Activated CD8-positive, alpha-beta memory T cell treated with anti-CD3 and anti-CD28 coated beads, Interleukin-2, amount 50 U/mL, for 1 hour (primary cell): Measurements from ENCODE around the gene IL10.
A peak's percentile ranks its signal among the peaks of the same experiment; 100 is the strongest.

Source experiments
- DNase-seq: peaks from one replicate; pipeline ENCODE4 v3.0.0-alpha.2; 2020; ENCODE audit errors: extremely low read depth

The IL10 gene

GRCh38 chr1:206772243-206772937 is at the start of gene IL10:
Gene IL10 (minus strand): TSS chr1:206772494. CDS start chr1:206772435, 59 bp downstream.
- no peak for DNase-seq

- DNase-seq, result no peak
Measured at GRCh38 chr1:206821493-206821892, 49.2 kb upstream of the IL10 start.

- no peak for DNase-seq
Measured at GRCh38 chr1:206816390-206817287, 44.3 kb upstream of the IL10 start.

- DNase-seq, result no peak
Measured at GRCh38 chr1:206814716-206815341, 42.5 kb upstream of the IL10 start.

- DNase-seq, result no peak
Measured at GRCh38 chr1:206812471-206812870, 40.2 kb upstream of the IL10 start.

- DNase-seq, result no peak
Measured at GRCh38 chr1:206809504-206810084, 37.3 kb upstream of the IL10 start.

GRCh38 chr1:206808615-206809014 is 36.3 kb upstream of the IL10 start:
- DNase-seq, result no peak

- no peak for DNase-seq
Measured at GRCh38 chr1:206805357-206805756, 33.1 kb upstream of the IL10 start.

- no peak for DNase-seq
Measured at GRCh38 chr1:206804156-206804737, 32.0 kb upstream of the IL10 start.

- DNase-seq, result peak; percentile 82
Measured at GRCh38 chr1:206803221-206803730, 31.0 kb upstream of the IL10 start.

- DNase-seq, result no peak
Measured at GRCh38 chr1:206802401-206802800, 30.1 kb upstream of the IL10 start.

GRCh38 chr1:206801467-206801866 is 29.2 kb upstream of the IL10 start:
- no peak for DNase-seq

GRCh38 chr1:206800891-206801290 is 28.6 kb upstream of the IL10 start:
- DNase-seq, result no peak

GRCh38 chr1:206800411-206800810 is 28.1 kb upstream of the IL10 start:
- DNase-seq, result no peak

GRCh38 chr1:206799311-206799710 is 27.0 kb upstream of the IL10 start:
- DNase-seq, result no peak

GRCh38 chr1:206798384-206798996 is 26.2 kb upstream of the IL10 start:
- no peak for DNase-seq

GRCh38 chr1:206797534-206798383 is 25.5 kb upstream of the IL10 start:
- DNase-seq, result no peak

GRCh38 chr1:206796981-206797402 is 24.7 kb upstream of the IL10 start:
- DNase-seq, result no peak

GRCh38 chr1:206796116-206796515 is 23.8 kb upstream of the IL10 start:
- no peak for DNase-seq

GRCh38 chr1:206794294-206794908 is 22.1 kb upstream of the IL10 start:
- DNase-seq, result no peak
